HCT116 (cell line): ENCODE measurements around the gene AUTS2. TPM values are rescaled to one million over a fixed set of nuclear protein-coding genes. Genes with fewer than 3 reads are reported as not detected.

ENCODE experiments used
- ATAC-seq: fragments of 200-7000 bp; cut with Tn5 transposase; 2 replicates; pipeline ENCODE4 v1.9.1; 2020; ENCODE audit warnings: mild to moderate bottlenecking, moderate library complexity
- BruUV-seq: library from RNA; stranded (reverse); fragments of 400-500 nt; replicated peaks from 2 replicates; lab custom pipeline; 2021; lab: Mats Ljungman, UMichigan
- CTCF ChIA-PET: fragments of 300-600 bp; sonication (Branson Sonifier 250); formaldehyde crosslinking; loops from one replicate; lab custom pipeline; 2021; ENCODE audit warnings: antibody characterized with exemption; lab: Charles Lee
- POLR2A ChIA-PET: fragments of 300-600, 350-600 bp; sonication (Branson Sonifier 250); formaldehyde crosslinking; loops from one replicate; lab custom pipeline; 2021; ENCODE audit warnings: antibody characterized with exemption; lab: Charles Lee
- RAD21 ChIA-PET, 2 experiments: fragments of 300-600 bp; sonication (Branson Sonifier 250); formaldehyde crosslinking; loops; one replicate each; lab custom pipeline; 2023; ENCODE audit warnings: low total read pairs in 2 of 2; ENCODE audit not compliant: uncharacterized antibody in 2 of 2, unreplicated experiment in 2 of 2, low non-redundant PET in 1 of 2; lab: Charles Lee
- DNase-seq: peaks from one replicate; pipeline ENCODE4 v3.0.0-alpha.2; 2010; ENCODE audit warnings: low read depth, low spot score
- H2AFZ ChIP-seq: fragments of 200-600 bp; shearing (Covaris generic), sonication (generic); 2 replicates; pipeline ENCODE4 v1.6.1; 2017; ENCODE audit warnings: low read depth, mixed run types, mixed read lengths, antibody characterized with exemption, low read length; ENCODE audit not compliant: poor library complexity, severe bottlenecking
- H3K27ac ChIP-seq: 2 replicates; pipeline ENCODE4 v1.5.1; 2012; ENCODE audit warnings: low read depth, low read length
- H3K27me3 ChIP-seq: fragments of 200-600 bp; sonication (generic); 2 replicates; pipeline ENCODE4 v1.6.1; 2016; ENCODE audit warnings: mixed run types, low read length, mixed read lengths; ENCODE audit not compliant: insufficient read depth
- H3K36me3 ChIP-seq, 2 experiments: fragments of 200-500 bp in 1 of 2; fragments of 200-600 bp in 1 of 2; sonication (Bioruptor generic) in 1 of 2; sonication (generic) in 1 of 2; 2 replicates each; pipeline versions ENCODE4 v1.5.1 to v1.6.1; 2014 to 2016; ENCODE audit warnings: low read length in 2 of 2, inconsistent platforms in 1 of 2, mixed read lengths in 1 of 2, mixed run types in 1 of 2; ENCODE audit not compliant: insufficient read depth in 2 of 2, control insufficient read depth in 1 of 2
- H3K4me1 ChIP-seq, 2 experiments: fragments of 200-600 bp in 1 of 2; sonication (generic) in 1 of 2; 2 replicates each; pipeline versions ENCODE4 v1.5.1 to v1.6.1; 2012 to 2017; ENCODE audit warnings: low read length in 2 of 2, inconsistent platforms in 1 of 2, mild to moderate bottlenecking in 1 of 2, mixed read lengths in 1 of 2, mixed run types in 1 of 2, moderate library complexity in 1 of 2; ENCODE audit not compliant: insufficient read depth in 2 of 2, control insufficient read depth in 1 of 2
- H3K4me2 ChIP-seq: fragments of 200-600 bp; sonication (generic); 2 replicates; pipeline ENCODE4 v1.6.1; 2017; ENCODE audit warnings: mixed run types, low read length, mixed read lengths
- H3K4me3 ChIP-seq, 2 experiments: fragments of 200-600 bp in 1 of 2; sonication (generic) in 1 of 2; replicated peaks in 1 of 2; 2 replicates each; pipeline ENCODE4 v1.5.1; 2011 to 2016; ENCODE audit warnings: low read length in 2 of 2, control low read depth in 1 of 2, low read depth in 1 of 2, mild to moderate bottlenecking in 1 of 2, mixed read lengths in 1 of 2, mixed run types in 1 of 2
- H3K79me2 ChIP-seq: fragments of 200-600 bp; sonication (generic); 2 replicates; pipeline ENCODE4 v1.6.1; 2017; ENCODE audit warnings: mild to moderate bottlenecking, mixed run types, low read length, moderate library complexity, mixed read lengths; ENCODE audit not compliant: insufficient read depth
- H3K9ac ChIP-seq: fragments of 200-600 bp; sonication (generic); 2 replicates; pipeline ENCODE4 v1.6.1; 2016; ENCODE audit warnings: low read length, mixed read lengths
- H3K9me2 ChIP-seq: fragments of 200-600 bp; sonication (generic), shearing (Covaris generic); 2 replicates; pipeline ENCODE4 v1.6.1; 2017; ENCODE audit warnings: mixed run types, mild to moderate bottlenecking, moderate library complexity; ENCODE audit not compliant: insufficient read depth
- H3K9me3 ChIP-seq, 2 experiments: fragments of 200-500 bp in 1 of 2; fragments of 200-600 bp in 1 of 2; sonication (Bioruptor generic) in 1 of 2; sonication (generic) in 1 of 2; 2 replicates each; pipeline ENCODE4 v1.6.1; 2014 to 2017; ENCODE audit warnings: low read length in 2 of 2, mixed read lengths in 2 of 2, inconsistent platforms in 1 of 2, low read depth in 1 of 2, mild to moderate bottlenecking in 1 of 2, mixed run types in 1 of 2, moderate library complexity in 1 of 2; ENCODE audit not compliant: control insufficient read depth in 1 of 2, insufficient read depth in 1 of 2
- H4K20me1 ChIP-seq: fragments of 200-600 bp; sonication (generic), shearing (Covaris generic); 2 replicates; pipeline ENCODE4 v1.6.1; 2017; ENCODE audit warnings: mixed run types, mild to moderate bottlenecking, moderate library complexity; ENCODE audit not compliant: insufficient read depth
- CEBPB ChIP-seq: IDR thresholded peaks from 2 replicates; pipeline ENCODE4 v1.6.1; 2012; ENCODE audit warnings: low read depth
- CTCF ChIP-seq, 3 experiments: fragments of 200-600 bp in 1 of 3; sonication (generic) in 1 of 3; IDR thresholded peaks in 2 of 3; conservative IDR thresholded peaks in 1 of 3; 2 replicates each; pipeline ENCODE4 v1.5.1; 2012 to 2017; ENCODE audit warnings: low read depth in 2 of 3, low read length in 2 of 3, antibody characterized with exemption in 1 of 3, borderline replicate concordance in 1 of 3, control low read depth in 1 of 3, mild to moderate bottlenecking in 1 of 3, mixed read lengths in 1 of 3, mixed run types in 1 of 3, moderate library complexity in 1 of 3; ENCODE audit not compliant: insufficient read depth in 1 of 3
- EGR1 ChIP-seq: IDR thresholded peaks from 2 replicates; pipeline ENCODE4 v1.6.1; 2012; ENCODE audit warnings: low read depth
- ELF1 ChIP-seq: IDR thresholded peaks from 2 replicates; pipeline ENCODE4 v1.6.1; 2012; ENCODE audit warnings: low read depth, borderline replicate concordance
- EZH2 ChIP-seq: fragments of 200-600 bp; sonication (generic); IDR thresholded peaks from 2 replicates; pipeline ENCODE4 v1.6.1; 2017; ENCODE audit warnings: antibody characterized with exemption, mixed run types
- EZH2phosphoT487 ChIP-seq: fragments of 200-600 bp; IDR thresholded peaks from 2 replicates; pipeline ENCODE4 v1.6.1; 2018; ENCODE audit warnings: antibody characterized with exemption, borderline replicate concordance
- FOSL1 ChIP-seq: IDR thresholded peaks from 2 replicates; pipeline ENCODE4 v1.6.1; 2012; ENCODE audit warnings: low read depth
- JUND ChIP-seq: IDR thresholded peaks from 2 replicates; pipeline ENCODE4 v1.6.1; 2012
- POLR2AphosphoS5 ChIP-seq: IDR thresholded peaks from 2 replicates; pipeline ENCODE4 v1.6.1; 2011; ENCODE audit warnings: mild to moderate bottlenecking, low read depth, low read length, moderate library complexity
- RAD21 ChIP-seq: IDR thresholded peaks from 2 replicates; pipeline ENCODE4 v1.6.1; 2012; ENCODE audit warnings: low read depth, mild to moderate bottlenecking
- REST ChIP-seq: IDR thresholded peaks from 2 replicates; pipeline ENCODE4 v1.6.1; 2012; ENCODE audit warnings: low read depth
- SIN3A ChIP-seq: IDR thresholded peaks from 2 replicates; pipeline ENCODE4 v1.6.1; 2012; ENCODE audit warnings: low read depth
- SP1 ChIP-seq: IDR thresholded peaks from 2 replicates; pipeline ENCODE4 v1.6.1; 2012; ENCODE audit warnings: low read depth
- SRF ChIP-seq: IDR thresholded peaks from 2 replicates; pipeline ENCODE4 v1.6.1; 2012; ENCODE audit warnings: low read depth
- TCF7L2 ChIP-seq: IDR thresholded peaks from 2 replicates; pipeline ENCODE4 v1.7.0; 2011; ENCODE audit warnings: borderline replicate concordance, inconsistent platforms; ENCODE audit not compliant: insufficient read depth, insufficient read length; ENCODE audit errors: extremely low read depth
- YY1 ChIP-seq: IDR thresholded peaks from 2 replicates; pipeline ENCODE4 v1.6.1; 2011; ENCODE audit warnings: low read length, low read depth, moderate library complexity, mild to moderate bottlenecking; ENCODE audit not compliant: insufficient replicate concordance; ENCODE audit errors: extremely low read depth
- ZFX ChIP-seq: fragments of 450-650 bp; IDR thresholded peaks from 2 replicates; pipeline ENCODE4 v1.6.1; 2017
- intact Hi-C: fragments of 100-400 bp; cut with micrococcal nuclease; formaldehyde crosslinking; loops from 2 replicates; pipeline ENCODE4 v1.10.0; 2022
- total RNA-seq: library from RNA; stranded (reverse); gene quantifications from one replicate; pipeline ENCODE4 v1.2.1, GENCODE V29; 2021; ENCODE audit not compliant: unreplicated experiment

The AUTS2 gene
- total RNA-seq, 1 experiment from 2014 or later = 0.93 TPM

- H2AFZ ChIP-seq = no peak overlapping the region
- DNase-seq (no peak), ATAC-seq (no peak)
- H3K4me3 ChIP-seq = no peak overlapping the region
- intact Hi-C loops = no loop called here
- no TSS peak for BruUV-seq
- no peak overlapping the region for H3K27ac ChIP-seq
- H3K9me3 ChIP-seq = peaks cover 3 to 8% of the 10 kb centered on the region in 2 experiments; a peak in 1 of 4 replicates
- no peaks in the 10 kb centered on the region for H3K36me3 ChIP-seq
- H3K79me2 ChIP-seq = no peaks in the 10 kb centered on the region
- POLR2A ChIA-PET = no interaction called here
- CTCF ChIA-PET = no interaction called here
- H4K20me1 ChIP-seq = no peaks in the 10 kb centered on the region
- H3K9ac ChIP-seq = no peak overlapping the region
- H3K4me1 ChIP-seq = no peaks in the 10 kb centered on the region
- RAD21 ChIA-PET = no interaction called here
- no peaks in the 10 kb centered on the region for H3K27me3 ChIP-seq
- no peak overlapping the region for H3K4me2 ChIP-seq
- TF ChIP-seq CEBPB = no peak
- no peak for TF ChIP-seq RAD21
- no peak for TF ChIP-seq POLR2AphosphoS5
- no peak for TF ChIP-seq EGR1
- TF ChIP-seq EZH2phosphoT487 = no peak
- TF ChIP-seq ZFX = no peak
- TF ChIP-seq SRF = no peak
- no peak for TF ChIP-seq SIN3A
- no peak for TF ChIP-seq SP1
- no peak for TF ChIP-seq CTCF (IDR thresholded peaks at IDR 0.05 in 2 of 3, conservative IDR thresholded peaks at IDR 0.05 in 1 of 3; ENCODE audit: borderline replicate concordance in 1 of 3, insufficient read depth in 1 of 3, low read depth in 2 of 3, low read length in 2 of 3)
- TF ChIP-seq TCF7L2 = no peak
- TF ChIP-seq FOSL1 = no peak
- TF ChIP-seq REST = no peak
- no peak for TF ChIP-seq EZH2
- no peak for TF ChIP-seq YY1
- no peak for TF ChIP-seq ELF1
- TF ChIP-seq JUND = no peak
- TF ChIP-seq, all 23 proteins: peak for 0
- no peaks in the 10 kb centered on the region for H3K9me2 ChIP-seq
These were observed 4.8 kb upstream of the AUTS2 start for GRCh38 chr7:69593511-69593910.
